HG02840 (cell line): ENCODE measurements around the gene CCL26.
"Not testable (repeated sequence)": the region's sequence is repeated elsewhere in the genome, so short reads cannot be mapped to it uniquely, and the experiment has no call there.

ENCODE experiments used
- ATAC-seq: cut with Tn5 transposase; IDR thresholded peaks from one replicate; pipeline ENCODE4 v1.9.1; 2021; ENCODE audit warnings: mild to moderate bottlenecking, moderate library complexity, moderate number of reproducible peaks; ENCODE audit not compliant: unreplicated experiment, low FRiP score

CCL26 gene

DNA sequence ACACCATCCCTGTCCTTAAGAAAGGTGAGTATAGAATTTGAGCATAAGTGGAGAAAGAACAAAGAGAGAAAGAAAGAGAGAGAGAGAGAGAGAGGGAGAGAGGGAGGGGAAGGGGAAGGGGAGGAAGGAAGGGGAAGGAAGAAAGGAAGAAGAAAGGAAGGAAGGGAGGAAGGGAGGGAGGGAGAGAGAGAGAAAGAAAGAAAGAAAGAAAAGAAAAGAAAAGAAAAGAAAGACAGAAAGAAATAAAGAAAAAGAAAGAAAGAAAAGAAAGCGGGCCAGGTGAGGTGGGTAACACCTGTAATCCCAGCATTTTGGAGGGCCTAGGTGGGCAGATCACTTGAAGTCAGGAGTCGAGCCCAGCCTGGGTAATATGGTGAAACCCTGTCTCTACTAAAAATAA, 21.7 kb upstream of the CCL26 start:
- ATAC-seq: no peak

DNA sequence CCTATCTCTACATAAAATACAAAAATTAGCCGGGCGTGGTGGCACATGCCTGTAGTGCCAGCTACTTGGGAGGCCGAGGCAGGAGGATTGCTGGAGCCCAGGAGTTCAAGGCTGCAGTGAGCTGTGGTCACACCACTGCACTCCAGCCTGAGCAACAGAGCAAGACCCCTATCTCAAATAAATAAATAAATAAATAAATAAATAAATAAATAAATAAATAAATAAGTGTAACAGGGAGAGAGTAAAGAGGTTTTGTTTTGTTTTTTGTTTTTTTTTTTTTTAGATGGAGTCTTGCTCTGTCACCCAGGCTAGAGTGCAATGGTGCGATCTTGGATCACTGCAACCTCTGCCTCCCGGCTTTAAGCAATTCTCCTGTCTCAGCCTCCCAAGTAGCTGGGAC, 20.6 kb upstream of the CCL26 start:
- ATAC-seq: not testable (repeated sequence)

DNA sequence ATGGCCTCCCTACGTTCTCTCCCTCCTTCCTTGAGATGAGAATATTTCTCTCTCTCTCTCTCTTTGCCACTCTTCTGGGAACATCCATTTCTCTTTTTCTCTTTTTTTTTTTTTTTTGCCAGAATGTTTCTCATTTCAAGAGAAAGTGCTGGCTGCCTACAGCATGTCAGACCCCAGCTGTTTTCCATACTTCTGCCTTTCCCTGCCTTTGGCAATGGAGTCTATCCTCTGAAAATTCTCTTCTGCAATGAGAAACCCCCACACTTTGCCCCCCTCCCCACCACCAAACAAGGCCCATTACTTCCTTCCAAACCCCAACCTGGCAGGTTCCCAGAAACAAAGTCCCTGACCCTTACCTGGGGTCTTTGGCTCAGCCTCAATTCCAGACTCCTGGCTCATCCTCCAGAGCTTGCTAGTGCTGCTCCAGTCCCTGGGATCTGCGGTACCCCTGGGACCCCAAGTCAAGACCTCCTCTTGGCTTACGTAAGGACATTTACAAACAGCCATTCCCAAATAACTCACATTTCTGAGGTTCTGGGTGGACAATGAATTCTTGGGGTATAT, 17.4 kb upstream of the CCL26 start:
- ATAC-seq: no peak

DNA sequence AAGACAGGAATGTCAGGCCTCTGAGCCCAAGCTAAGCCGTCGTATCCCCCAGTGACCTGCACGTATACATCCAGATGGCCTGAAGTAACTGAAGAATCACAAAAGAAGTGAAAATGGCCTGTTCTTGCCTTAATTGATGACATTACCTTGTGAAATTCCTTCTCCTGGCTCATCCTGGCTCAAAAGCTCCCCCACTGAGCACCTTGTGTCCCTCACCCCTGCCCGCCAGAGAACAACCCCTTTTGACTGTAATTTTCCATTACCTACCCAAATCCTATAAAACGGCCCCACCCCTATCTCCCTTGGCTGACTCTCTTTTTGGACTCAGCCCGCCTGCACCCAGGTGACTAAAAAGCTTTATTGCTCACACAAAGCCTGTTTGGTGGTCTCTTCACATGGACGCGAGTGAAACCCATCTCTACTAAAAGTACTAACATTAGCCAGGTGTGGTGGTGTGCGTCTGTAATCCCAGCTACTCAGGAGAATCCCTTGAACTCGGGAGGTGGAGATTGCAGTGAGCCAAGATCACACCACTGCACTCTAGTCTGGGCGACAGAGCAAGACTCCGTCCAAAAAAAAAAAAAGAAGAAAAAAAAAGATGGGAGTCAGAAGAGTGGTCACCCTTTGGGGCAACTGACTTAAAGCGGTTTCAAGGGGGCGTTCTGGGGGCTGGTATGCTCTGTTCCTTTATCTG, 16.3 kb upstream of the CCL26 start:
- ATAC-seq: not testable (repeated sequence)

DNA sequence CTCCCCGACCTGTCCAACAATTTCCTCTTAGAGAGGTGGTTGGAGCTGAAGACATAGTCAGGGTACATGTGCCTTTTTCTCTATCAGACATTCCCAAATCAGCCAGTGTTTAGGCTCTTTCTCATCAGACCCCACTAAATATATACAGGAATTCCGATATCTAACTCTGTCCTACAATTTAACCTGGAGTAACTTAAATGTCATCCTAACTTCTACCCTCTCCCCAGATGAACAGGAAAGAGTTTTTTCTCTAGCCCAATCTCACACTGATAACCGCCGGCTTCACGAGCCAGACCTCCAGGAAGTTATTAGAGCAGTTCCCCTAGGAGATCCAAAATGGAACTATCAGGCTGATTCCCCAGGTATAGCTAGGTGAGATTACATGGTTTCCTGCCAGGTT, 11.0 kb upstream of the CCL26 start:
- not testable (repeated sequence) for ATAC-seq

DNA sequence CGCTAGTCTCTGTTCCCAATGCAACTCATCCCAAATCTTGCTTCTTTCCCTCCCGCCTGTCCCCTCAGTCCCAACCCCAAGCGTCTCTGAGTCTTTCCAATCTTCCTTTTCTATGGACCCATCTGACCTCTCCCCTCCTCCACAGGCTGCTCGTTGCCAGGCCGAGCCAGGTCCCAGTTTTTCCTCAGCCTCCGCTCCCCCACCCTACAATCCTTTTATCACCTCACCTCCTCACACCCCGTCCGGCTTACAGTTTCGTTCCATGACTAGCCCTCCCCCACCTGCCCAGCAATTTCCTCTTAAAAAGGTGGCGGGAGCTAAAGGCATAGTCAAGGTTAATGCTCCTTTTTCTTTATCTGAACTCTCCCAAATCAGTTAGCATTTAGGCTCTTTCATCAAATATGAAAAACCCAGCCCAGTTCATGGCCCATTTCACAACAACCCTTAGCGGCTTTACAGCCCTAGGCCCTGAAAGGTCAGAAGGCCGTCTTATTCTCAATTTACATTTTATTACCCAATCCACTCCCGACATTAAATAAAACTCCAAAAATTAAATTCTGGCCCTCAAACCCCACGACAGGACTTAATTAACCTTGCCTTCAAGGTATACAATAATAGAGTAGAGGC, 8.7 kb upstream of the CCL26 start:
- not testable (repeated sequence) for ATAC-seq

DNA sequence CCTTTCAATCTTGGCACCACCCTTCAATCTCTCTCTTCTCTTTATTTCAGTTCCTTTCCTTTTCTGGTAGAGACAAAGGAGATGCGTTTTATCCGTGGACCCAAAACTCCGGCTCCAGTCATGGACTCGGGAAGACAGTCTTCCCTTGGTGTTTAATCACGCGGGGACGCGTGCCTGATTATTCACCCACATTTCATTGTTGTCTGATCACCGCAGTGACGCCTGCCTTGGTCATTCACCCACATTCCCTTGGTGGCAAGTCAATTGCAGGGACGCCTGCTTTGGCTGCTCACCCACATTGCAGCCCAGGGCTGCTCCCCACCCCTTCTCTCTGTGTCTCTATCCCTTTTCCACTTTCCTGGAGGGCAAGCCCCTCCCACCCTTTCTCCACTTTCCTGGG, 7.5 kb upstream of the CCL26 start:
- not testable (repeated sequence) for ATAC-seq

DNA sequence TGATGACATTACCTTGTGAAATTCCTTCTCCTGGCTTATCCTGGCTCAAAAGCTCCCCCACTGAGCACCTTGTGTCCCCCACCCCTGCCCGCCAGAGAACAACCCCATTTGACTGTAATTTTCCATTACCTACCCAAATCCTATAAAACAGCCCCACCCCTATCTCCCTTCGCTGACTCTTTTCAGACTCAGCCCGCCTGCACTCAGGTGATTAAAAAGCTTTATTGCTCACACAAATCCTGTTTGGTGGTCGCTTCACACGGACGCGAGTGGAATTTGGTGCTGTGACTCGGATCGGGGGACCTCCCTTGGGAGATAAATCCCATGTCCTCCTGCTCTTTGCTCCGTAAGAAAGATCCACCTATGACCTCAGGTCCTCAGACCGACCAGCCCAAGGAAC, 7.0 kb upstream of the CCL26 start:
- ATAC-seq: not testable (repeated sequence)

DNA sequence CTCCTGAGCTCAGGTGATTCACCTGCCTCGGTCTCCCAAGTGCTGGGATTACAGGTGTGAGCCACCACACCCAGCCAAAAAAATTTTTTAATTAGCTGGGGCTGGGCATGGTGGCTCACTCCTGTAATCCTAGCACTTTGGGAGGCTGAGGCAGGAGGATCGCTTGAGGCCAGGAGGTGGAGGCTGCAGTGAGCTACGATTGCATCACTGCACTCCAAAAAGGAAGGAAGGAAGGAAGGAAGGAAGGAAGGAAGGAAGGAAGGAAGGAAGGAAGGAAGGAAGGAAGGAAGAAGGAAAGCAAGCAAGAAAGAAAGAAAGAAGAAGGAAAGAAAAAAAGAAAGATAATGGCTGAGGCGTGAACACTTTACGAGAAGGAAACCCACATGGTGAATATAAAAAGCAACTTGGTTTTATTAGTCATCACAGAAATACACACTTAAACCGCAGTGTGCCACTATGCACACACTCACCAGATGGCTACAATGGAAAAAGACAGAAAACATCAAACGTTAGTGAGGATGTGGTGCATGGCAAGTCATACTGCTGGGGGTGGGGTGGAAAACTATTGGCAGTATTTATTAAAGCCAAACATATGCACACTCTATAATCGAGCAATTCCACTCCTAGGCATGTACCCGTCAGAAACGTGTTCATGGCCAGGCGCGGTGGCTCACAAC, 4.4 kb upstream of the CCL26 start:
- no peak for ATAC-seq

DNA sequence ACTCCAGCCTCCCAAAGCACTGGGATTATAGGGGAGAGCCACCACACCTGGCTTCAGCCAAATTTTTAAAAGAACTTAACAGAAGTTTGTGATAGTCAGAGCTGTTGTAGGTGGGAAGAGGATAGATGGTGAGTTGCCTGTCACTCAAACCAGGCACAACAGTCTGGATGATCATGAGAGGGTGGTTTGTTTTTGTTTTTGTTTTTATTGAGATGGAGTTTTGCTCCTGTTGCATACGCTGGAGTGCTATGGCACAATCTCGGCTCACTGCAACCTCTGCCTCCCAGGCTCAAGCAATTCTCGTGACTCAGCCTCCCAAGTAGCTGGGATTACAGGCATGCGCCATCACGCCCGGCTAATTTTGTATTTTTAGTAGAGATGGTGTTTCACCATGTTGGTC, 1.9 kb upstream of the CCL26 start:
- not testable (repeated sequence) for ATAC-seq

DNA sequence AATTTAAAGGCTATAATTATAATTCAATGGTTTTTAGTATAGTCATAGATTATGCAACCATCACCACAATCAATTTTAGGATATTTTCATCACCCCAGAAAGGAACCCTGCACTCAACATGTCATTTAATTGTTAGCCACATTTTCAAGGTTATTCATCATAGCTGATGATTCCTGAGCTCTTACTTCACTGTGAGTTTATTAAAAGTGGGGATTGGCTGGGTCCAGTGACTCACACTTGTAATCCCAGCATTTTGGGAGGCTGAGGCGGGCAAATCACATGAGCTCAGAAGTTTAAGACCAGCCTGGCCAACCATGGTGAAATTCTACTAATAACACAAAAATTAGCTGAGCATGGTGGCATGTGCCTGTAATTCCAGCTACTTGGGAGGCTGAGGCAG, 787 bp downstream of the CCL26 start:
- no peak for ATAC-seq

DNA sequence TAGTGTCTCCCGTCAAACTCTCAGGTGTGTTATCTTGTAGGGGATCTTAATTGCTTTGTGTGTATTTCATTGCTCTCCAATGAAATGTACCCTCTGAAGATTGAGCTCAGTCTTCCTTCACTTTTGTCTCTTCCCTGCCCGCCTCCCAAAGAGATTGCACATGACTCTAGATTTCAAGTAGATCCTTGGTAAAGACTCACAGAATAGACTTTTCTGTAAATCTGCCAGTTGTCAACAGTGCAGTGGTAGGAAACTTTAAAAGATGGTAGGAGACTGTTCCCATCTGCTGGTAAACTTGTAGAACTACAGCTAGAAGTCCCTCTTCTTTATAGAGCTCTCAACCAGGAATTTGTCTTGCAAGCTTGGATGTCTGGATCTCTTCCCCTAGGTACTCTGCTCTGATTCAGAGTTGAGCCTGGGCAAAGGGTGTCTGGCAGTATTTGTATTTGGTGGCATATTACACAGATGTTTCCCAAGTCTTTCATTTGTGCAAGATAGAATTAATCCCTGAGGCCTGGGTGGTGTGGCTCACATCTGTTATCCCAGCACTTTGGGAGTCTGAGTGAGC, 9.6 kb downstream of the CCL26 start:
- ATAC-seq: no peak

DNA sequence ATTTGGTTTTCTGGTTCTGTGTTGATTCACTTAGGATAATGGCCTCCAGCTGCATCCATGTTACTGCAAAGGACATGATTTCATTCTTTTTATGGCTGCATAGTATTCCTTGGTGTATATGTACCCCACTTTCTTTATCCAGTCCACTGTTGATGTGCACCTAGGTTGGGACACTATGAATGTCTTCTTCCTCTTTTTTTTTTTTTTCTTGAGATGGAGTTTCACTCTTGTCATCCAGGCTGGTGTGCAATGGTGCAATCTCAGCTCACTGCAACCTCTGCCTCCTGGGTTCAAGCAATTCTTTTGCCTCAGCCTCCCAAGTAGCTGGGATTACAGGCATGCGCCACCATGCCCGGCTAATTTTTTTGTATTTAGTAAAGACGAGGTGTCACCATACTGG, 10.2 kb downstream of the CCL26 start:
- ATAC-seq: not testable (repeated sequence)

DNA sequence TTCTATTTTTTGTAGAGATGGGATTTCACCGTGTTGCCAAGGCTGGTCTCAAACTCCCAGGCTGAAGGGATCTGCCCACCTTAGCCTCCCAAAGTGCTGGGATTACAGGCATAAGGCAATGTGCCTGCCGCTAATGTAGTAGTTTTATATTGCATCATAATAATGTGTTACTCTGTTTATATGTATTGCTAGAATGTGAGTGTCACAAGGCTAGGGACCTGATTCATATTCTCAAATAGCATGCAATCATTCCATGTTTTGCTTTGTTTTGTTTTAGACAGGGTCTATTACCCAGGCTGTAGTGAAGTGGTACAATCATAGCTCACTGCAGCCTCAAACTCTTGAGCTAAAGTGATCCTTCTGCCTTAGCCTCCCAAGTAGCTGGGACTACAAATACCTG, 13.5 kb downstream of the CCL26 start:
- no peak for ATAC-seq

DNA sequence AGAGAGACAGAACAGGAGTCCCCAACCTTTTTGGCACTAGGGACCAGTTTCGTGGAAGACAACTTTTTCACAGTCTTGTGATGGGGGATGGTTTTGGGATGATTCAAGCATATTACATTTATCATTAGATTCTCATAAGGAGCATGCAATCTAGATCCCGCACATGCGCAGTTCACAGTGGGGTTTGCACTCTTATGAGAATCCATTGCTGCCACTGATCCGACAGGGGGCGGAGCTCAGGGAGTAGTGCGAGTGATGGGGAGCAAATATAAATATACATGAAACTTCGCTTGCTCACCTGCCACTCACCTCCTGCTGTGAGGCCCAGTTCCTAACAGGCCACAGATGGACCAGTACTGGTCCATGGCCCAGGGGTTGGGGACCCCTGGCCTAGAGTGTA, 14.2 kb downstream of the CCL26 start:
- ATAC-seq: no peak

DNA sequence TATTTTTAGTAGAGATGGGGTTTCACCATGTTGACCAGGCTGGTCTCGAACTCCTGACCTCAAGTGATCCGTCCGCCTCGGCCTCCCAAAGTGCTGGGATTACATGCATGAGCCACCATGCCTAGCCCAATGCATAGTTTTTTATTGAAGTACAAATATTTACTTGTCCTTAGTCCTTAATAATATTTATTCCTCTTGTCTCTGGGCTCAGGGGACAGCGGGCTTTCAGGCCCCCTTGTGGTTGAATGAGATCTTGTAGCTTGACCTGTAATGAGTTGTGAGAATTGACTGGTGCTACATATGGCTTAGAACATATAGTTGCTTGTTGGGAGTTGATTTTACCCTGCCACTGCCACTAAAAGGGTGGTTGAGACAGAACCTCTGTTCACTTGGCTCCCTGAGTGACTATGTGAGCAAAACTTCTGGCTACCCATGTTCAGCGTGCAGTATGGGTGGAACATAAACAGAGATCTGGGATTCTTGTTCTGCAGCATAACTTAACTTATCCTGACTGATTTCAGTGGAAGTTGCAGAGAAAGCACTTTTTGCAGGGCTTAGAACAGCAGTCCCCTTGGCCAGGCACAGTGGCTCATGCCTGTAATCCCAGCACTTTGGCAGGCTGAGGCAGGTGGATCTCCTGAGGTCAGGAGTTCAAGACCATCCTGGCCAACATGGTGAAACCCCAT, 14.9 kb downstream of the CCL26 start:
- ATAC-seq: no peak

DNA sequence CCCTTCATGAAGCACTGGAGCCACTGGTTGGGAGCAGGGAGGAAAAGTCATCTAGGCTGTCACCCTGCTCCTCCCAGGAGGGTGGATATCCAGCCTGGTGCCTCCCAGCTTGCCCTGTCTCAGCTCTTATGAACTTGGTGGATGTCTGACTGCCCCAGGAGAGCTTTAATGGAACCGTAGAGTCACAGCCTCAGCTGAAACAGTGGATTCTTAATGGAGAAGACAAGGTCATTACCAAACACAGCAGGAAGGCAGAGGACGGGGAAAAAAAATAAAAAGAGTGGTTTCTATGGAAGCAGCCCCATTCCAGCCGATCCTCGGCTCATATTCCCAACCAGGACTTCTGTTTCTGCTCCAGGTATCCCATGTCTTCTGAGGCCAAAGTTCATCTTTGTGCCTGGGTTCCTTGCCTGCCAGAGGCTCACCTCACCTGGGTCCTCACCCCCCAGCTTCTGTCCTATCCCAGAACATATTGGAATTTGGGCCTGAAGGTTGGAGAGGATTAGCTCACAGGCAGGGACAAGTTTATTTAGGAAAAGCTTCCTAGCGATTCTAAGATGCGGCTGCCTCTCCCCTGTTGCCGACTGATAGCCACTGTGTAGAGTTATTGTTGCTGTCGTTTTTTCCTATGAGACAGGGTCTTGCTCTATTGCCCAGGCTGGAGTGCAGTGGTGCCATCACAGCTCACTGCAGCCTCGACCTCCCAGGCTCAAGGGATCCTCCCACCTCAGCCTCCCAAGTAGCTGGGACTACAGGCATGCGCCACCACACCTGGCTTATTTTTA, 15.6 kb downstream of the CCL26 start:
- ATAC-seq: no peak

DNA sequence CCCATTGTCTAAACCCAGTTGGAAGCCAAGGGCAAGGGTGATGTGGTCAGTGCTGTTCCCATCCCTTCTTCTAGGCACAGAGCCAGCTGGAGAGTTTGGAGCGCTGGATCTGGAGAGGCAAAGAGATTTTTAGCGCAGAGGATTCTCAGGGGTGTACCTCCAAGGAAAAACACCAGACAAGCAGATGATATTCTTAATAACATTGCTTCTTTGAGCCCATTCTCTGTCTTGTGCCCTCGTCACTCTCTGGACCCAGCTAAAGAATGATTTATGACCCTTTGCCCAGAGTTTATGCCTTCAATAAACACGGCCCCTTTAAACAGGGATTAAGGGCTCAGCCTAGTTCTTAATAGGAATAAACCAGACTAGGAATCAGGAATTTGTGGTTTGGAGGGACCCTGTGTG, 28.6 kb downstream of the CCL26 start:
- ATAC-seq: no peak

DNA sequence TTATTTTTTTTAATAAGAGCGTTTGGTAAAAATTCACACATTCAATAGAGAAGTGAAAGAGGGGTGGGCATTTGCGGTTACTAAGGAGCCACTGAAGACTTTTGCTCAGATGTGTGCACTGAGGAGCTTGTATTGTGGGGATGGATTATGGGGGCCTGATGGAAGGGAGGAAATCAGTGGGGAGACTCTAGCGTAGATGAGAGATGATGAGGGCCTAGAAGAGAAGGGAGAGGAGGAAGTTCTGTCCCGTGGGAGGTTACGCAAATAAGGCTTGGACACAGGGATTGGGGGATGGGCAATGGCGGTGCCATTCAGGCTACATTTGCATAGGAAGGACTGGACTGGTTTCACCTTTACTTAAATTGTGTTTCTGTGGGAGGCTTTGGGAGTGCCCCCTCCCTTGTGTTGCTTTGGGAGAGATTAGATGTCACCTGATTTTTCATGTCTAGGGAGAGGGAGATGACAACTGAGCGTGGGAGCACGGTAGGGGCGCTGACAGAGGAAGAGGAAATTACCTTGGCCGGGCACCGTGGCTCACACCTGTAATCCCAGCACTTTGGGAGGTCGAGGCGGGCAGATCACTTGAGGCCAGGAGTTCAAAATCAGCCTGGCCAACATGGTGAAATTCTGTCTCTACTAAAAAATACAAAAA, 31.0 kb downstream of the CCL26 start:
- ATAC-seq: no peak
